ENCODE data around the gene GIMAP7. TPM values are rescaled to one million over a fixed set of nuclear protein-coding genes. Genes with fewer than 3 reads are reported as not detected.
"Not testable (repeated sequence)": the region's sequence is repeated elsewhere in the genome, so short reads cannot be mapped to it uniquely, and the experiment has no call there.

Gene GIMAP7
- 44.2 and 104 TPM in 2 replicates for total RNA-seq

GRCh38 chr7:150514748-150515222 lies at the start of gene GIMAP7:
TSS of gene GIMAP7 (plus strand) at chr7:150514872. CDS start at chr7:150519975, 5,103 bp downstream.
- DNase-seq (ENCODE audit: low read depth in 2 of 2) = peak; percentile 45 to 48

- DNase-seq (ENCODE audit: low read depth in 2 of 2) = no peak
Measured at GRCh38 chr7:150464962-150465361, 49.7 kb upstream of the GIMAP7 start.

GRCh38 chr7:150465414-150465813 lies 49.3 kb upstream of the GIMAP7 start:
- no peak for DNase-seq (ENCODE audit: low read depth in 2 of 2)

GRCh38 chr7:150466477-150466876 lies 48.2 kb upstream of the GIMAP7 start:
- peak; percentile 73 to 88 for DNase-seq (ENCODE audit: low read depth in 2 of 2)

- DNase-seq (ENCODE audit: low read depth in 2 of 2) = no peak
Measured at GRCh38 chr7:150468241-150468640, 46.4 kb upstream of the GIMAP7 start.

GRCh38 chr7:150471886-150472285 lies 42.8 kb upstream of the GIMAP7 start:
- DNase-seq (ENCODE audit: low read depth in 2 of 2) = no peak

- DNase-seq (ENCODE audit: low read depth in 2 of 2) = no peak
Measured at GRCh38 chr7:150473902-150474301, 40.8 kb upstream of the GIMAP7 start.

- DNase-seq (ENCODE audit: low read depth in 2 of 2) = no peak
Measured at GRCh38 chr7:150476285-150476684, 38.4 kb upstream of the GIMAP7 start.

GRCh38 chr7:150476819-150477631 lies 37.6 kb upstream of the GIMAP7 start:
- DNase-seq (ENCODE audit: low read depth in 2 of 2) = no peak

GRCh38 chr7:150479023-150479716 lies 35.5 kb upstream of the GIMAP7 start:
- DNase-seq (ENCODE audit: low read depth in 2 of 2) = no peak

GRCh38 chr7:150481186-150481920 lies 33.3 kb upstream of the GIMAP7 start:
- peak in 1 of 2 donors; percentile 24 for DNase-seq (ENCODE audit: low read depth in 2 of 2)

- peak in 1 of 2 donors; percentile 37 for DNase-seq (ENCODE audit: low read depth in 2 of 2)
Measured at GRCh38 chr7:150481922-150482321, 32.8 kb upstream of the GIMAP7 start.

- peak; percentile 62 to 66 for DNase-seq (ENCODE audit: low read depth in 2 of 2)
Measured at GRCh38 chr7:150483514-150483913, 31.2 kb upstream of the GIMAP7 start.

- DNase-seq (ENCODE audit: low read depth in 2 of 2) = peak; percentile 76 to 83
Measured at GRCh38 chr7:150484071-150484470, 30.6 kb upstream of the GIMAP7 start.

- DNase-seq (ENCODE audit: low read depth in 2 of 2) = no peak
Measured at GRCh38 chr7:150487625-150488024, 27.0 kb upstream of the GIMAP7 start.

GRCh38 chr7:150489782-150490181 lies 24.9 kb upstream of the GIMAP7 start:
- DNase-seq (ENCODE audit: low read depth in 2 of 2) = no peak

- not testable (repeated sequence) for DNase-seq (ENCODE audit: low read depth in 2 of 2)
Measured at GRCh38 chr7:150493442-150493841, 21.2 kb upstream of the GIMAP7 start.

GRCh38 chr7:150502519-150502918 lies 12.2 kb upstream of the GIMAP7 start:
- DNase-seq (ENCODE audit: low read depth in 2 of 2) = peak in 1 of 2 donors; percentile 51

GRCh38 chr7:150503155-150503554 lies 11.5 kb upstream of the GIMAP7 start:
- DNase-seq (ENCODE audit: low read depth in 2 of 2) = no peak

- DNase-seq (ENCODE audit: low read depth in 2 of 2) = peak in 1 of 2 donors; percentile 62
Measured at GRCh38 chr7:150503581-150503980, 11.1 kb upstream of the GIMAP7 start.

GRCh38 chr7:150507947-150508602 lies 6.6 kb upstream of the GIMAP7 start:
- no peak for DNase-seq (ENCODE audit: low read depth in 2 of 2)

All from lung microvascular endothelial cell (primary cell).